MCF 10A (cell line): ENCODE data around the gene ELL. TPM values are rescaled to one million over a fixed set of nuclear protein-coding genes. Genes with fewer than 3 reads are reported as not detected.

ENCODE experiments used
- BruUV-seq: library from RNA; stranded (reverse); fragments of 400-500 nt; replicated peaks from 2 replicates; lab custom pipeline; 2021; lab: Mats Ljungman, UMichigan
- CTCF ChIA-PET: fragments of 300-600 bp; sonication (Branson Sonifier 250); formaldehyde crosslinking; extraction: SDS; loops from one replicate; lab custom pipeline; 2021; ENCODE audit warnings: antibody characterized with exemption, inconsistent platforms; lab: Yijun Ruan, JAX
- POLR2A ChIA-PET: fragments of 300-600, 350-650 bp; sonication (Branson Sonifier 250); formaldehyde crosslinking; extraction: SDS; loops from one replicate; lab custom pipeline; 2020; ENCODE audit warnings: antibody characterized with exemption, inconsistent platforms; lab: Yijun Ruan, JAX
- DNase-seq: peaks from one replicate; pipeline ENCODE4 v3.0.0-alpha.2; 2018; ENCODE audit not compliant: unreplicated experiment
- H3K27ac Mint-ChIP-seq: one replicate; pipeline ENCODE4 v1.8.0; 2022; ENCODE audit warnings: mild to moderate bottlenecking, low read depth, mixed read lengths; ENCODE audit not compliant: unreplicated experiment
- H3K27me3 Mint-ChIP-seq: one replicate; pipeline ENCODE4 v1.8.0; 2022; ENCODE audit warnings: mixed read lengths; ENCODE audit not compliant: insufficient read depth, unreplicated experiment
- H3K36me3 Mint-ChIP-seq: one replicate; pipeline ENCODE4 v1.8.0; 2022; ENCODE audit warnings: mild to moderate bottlenecking, moderate library complexity, mixed read lengths; ENCODE audit not compliant: insufficient read depth, unreplicated experiment
- H3K4me1 Mint-ChIP-seq: one replicate; pipeline ENCODE4 v1.8.0; 2022; ENCODE audit warnings: mixed read lengths; ENCODE audit not compliant: insufficient read depth, unreplicated experiment
- H3K4me3 Mint-ChIP-seq: one replicate; pipeline ENCODE4 v1.8.0; 2022; ENCODE audit warnings: mild to moderate bottlenecking, moderate library complexity, mixed read lengths; ENCODE audit not compliant: unreplicated experiment
- H3K9me3 Mint-ChIP-seq: one replicate; pipeline ENCODE4 v1.8.0; 2022; ENCODE audit warnings: mixed read lengths; ENCODE audit not compliant: unreplicated experiment
- intact Hi-C: fragments of 100-400 bp; cut with micrococcal nuclease; formaldehyde crosslinking; loops from 2 replicates; pipeline ENCODE4 v1.14.1; 2022
- total RNA-seq: library from RNA; stranded (reverse); gene quantifications from 2 replicates; pipeline ENCODE4 v1.2.3, GENCODE V29; 2022
- TF ChIP-seq, protein P1 (sequence below): fragments of 200-600 bp; IDR thresholded peaks from one replicate; pipeline ENCODE4 v1.8.0; 2022; ENCODE audit warnings: antibody characterized with exemption, mild to moderate bottlenecking; ENCODE audit not compliant: unreplicated experiment

The ELL gene
- total RNA-seq, 1 experiment from 2014 or later: 22.4 TPM

DNA sequence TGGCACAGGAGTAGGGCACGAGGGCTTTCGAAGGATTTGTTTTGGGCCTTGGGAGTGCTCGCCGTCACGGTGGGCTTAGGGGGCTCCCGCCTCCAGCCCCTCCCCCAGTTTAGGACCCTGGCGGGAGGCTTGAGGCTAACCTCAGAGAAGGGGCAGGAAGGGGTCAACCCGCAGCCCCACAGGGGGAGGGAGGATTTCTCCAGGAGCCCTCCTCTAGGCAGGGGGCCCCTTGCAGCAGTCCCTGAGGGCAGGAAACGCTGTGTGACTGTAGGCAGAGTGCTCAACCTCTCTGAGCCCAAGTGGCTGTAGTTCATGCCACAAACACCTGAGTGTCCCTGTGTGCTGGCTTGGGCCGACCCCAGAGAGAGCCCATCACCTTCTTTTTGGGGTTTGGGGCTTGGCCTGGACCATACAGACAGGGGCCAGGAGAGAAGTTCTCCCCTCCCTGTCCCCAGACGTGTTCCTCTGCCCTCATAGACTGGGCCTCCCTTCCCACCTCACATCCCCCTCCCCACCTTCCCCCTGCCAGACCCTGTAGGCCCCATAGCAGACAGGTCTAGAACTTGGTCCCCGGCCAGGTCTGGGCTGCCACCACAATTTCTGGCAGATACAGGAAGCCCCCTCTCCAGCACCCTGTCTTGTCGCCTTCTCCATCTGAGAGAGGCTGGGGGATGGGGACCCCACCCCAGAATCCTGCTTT, 92.0 kb downstream of the ELL start:
- H3K9me3 Mint-ChIP-seq: no peaks in the 10 kb centered on the region
- POLR2A ChIA-PET: no interaction called here
- intact Hi-C loops: no loop called here

DNA sequence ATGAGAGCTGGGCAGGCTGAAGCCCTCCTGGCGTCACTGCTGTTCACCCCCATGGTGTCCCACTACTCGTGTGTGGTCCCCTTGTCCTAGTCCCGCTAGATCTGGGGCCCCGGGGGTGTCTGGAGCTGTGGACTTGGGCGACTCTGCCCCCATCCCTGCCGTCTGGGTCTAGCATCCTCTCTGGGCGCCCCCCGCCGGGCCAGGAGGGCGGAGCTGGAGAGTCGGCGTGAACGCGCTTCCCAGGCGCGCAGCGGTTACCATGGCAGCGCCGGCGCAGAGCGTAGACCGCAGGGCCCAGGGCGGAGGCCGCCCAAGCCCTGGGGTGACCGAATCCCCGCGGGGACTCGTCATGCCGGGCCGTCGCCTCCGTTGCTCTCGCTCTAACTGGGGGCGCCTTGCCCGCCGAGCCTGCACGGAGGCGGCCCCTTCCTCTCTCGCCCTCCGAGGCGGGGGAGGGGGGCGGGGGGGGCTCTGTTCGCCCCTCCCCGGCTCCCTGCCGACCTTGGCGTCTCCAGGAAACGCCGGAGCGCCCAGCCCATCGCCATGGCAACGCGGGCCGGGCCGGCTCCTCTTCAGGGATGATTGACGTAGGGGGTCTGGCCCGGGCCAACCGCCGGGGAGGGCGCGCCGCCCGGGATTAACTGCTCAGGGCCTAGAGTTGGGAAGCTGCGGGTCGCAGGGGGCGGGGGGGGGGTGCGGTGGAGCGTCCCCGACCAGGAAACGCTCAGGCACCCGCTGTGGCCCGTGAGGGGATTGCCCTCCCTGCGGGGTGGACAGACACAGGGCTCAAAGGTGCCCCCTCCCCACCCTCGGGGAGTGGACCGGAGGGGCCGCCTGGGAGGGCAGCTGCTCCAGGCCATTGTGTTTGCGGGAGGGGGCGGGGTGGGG, 92.8 kb downstream of the ELL start:
- POLR2A ChIA-PET: no interaction called here
- TF ChIP-seq, protein P1, sequence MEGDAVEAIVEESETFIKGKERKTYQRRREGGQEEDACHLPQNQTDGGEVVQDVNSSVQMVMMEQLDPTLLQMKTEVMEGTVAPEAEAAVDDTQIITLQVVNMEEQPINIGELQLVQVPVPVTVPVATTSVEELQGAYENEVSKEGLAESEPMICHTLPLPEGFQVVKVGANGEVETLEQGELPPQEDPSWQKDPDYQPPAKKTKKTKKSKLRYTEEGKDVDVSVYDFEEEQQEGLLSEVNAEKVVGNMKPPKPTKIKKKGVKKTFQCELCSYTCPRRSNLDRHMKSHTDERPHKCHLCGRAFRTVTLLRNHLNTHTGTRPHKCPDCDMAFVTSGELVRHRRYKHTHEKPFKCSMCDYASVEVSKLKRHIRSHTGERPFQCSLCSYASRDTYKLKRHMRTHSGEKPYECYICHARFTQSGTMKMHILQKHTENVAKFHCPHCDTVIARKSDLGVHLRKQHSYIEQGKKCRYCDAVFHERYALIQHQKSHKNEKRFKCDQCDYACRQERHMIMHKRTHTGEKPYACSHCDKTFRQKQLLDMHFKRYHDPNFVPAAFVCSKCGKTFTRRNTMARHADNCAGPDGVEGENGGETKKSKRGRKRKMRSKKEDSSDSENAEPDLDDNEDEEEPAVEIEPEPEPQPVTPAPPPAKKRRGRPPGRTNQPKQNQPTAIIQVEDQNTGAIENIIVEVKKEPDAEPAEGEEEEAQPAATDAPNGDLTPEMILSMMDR: no peak
- H3K36me3 Mint-ChIP-seq: peaks cover under 1% of the 10 kb centered on the region
- peaks cover 8% of the 10 kb centered on the region for H3K4me1 Mint-ChIP-seq
- no TSS peak for BruUV-seq
- no peak overlapping the region for H3K4me3 Mint-ChIP-seq
- DNase-seq: no peak
- CTCF ChIA-PET: interaction anchor here (0.6 kb wide), 1 partner anchor 75 kb away, joined by 3 read pairs; no protein-coding TSS in a partner anchor
- intact Hi-C loops: no loop called here
- H3K27me3 Mint-ChIP-seq: no peaks in the 10 kb centered on the region
- H3K27ac Mint-ChIP-seq: no peak overlapping the region
- H3K9me3 Mint-ChIP-seq: no peaks in the 10 kb centered on the region

More for the DNA sequence above, 92.0 kb downstream of the ELL start:
- no TSS peak for BruUV-seq
- H3K27me3 Mint-ChIP-seq: no peaks in the 10 kb centered on the region
- no peak overlapping the region for H3K4me3 Mint-ChIP-seq
- CTCF ChIA-PET: interaction anchor here (0.7 kb wide), 1 partner anchor 436 kb away, joined by 4 read pairs; no protein-coding TSS in a partner anchor
- H3K4me1 Mint-ChIP-seq: peaks cover 8% of the 10 kb centered on the region
- no peak for DNase-seq
- TF ChIP-seq, protein P1: no peak
- peaks cover 7% of the 10 kb centered on the region for H3K36me3 Mint-ChIP-seq
- no peak overlapping the region for H3K27ac Mint-ChIP-seq

GRCh38 chr19:18428173-18428786, 93.6 kb downstream of the ELL start:
- Mint-ChIP-seq H3K27ac (no peak overlapping the region), H3K4me1 (peaks cover 9% of the 10 kb centered on the region), H3K36me3 (no peaks in the 10 kb centered on the region), H3K27me3 (no peaks in the 10 kb centered on the region), H3K9me3 (no peaks in the 10 kb centered on the region), H3K4me3 (no peak overlapping the region)
- intact Hi-C loops: no loop called here
- DNase-seq: no peak
- TF ChIP-seq, protein P1: no peak
- BruUV-seq: no TSS peak
- ChIA-PET CTCF (no interaction called here), POLR2A (no interaction called here)

- no peak overlapping the region for H3K4me3 Mint-ChIP-seq
- intact Hi-C loops: no loop called here
- CTCF ChIA-PET: no interaction called here
- H3K27me3 Mint-ChIP-seq: no peaks in the 10 kb centered on the region
- POLR2A ChIA-PET: no interaction called here
- TF ChIP-seq, protein P1: no peak
- no peaks in the 10 kb centered on the region for H3K36me3 Mint-ChIP-seq
- DNase-seq: no peak
- no TSS peak for BruUV-seq
- H3K9me3 Mint-ChIP-seq: no peaks in the 10 kb centered on the region
- H3K4me1 Mint-ChIP-seq: peaks cover 14% of the 10 kb centered on the region
- no peak overlapping the region for H3K27ac Mint-ChIP-seq
Measured at GRCh38 chr19:18427743-18428113, 94.1 kb downstream of the ELL start.
